H9 (cell line): Measurements from ENCODE around the gene ASXL1. TPM values are rescaled to one million over a fixed set of nuclear protein-coding genes. Genes with fewer than 3 reads are reported as not detected.

ENCODE experiments used
- DNase-seq: peaks from one replicate; pipeline ENCODE4 v3.0.0-alpha.2; 2017
- H2AFZ ChIP-seq: one replicate; pipeline ENCODE4 v1.6.1; 2013; ENCODE audit warnings: mild to moderate bottlenecking, low read length, control low read depth, moderate library complexity
- H2AK5ac ChIP-seq: 2 replicates; pipeline ENCODE4 v1.6.1; 2013; ENCODE audit warnings: low read length, control low read depth, mixed read lengths; ENCODE audit not compliant: insufficient read length
- H2BK120ac ChIP-seq: one replicate; pipeline ENCODE4 v1.6.1; 2013; ENCODE audit warnings: low read depth, mild to moderate bottlenecking, low read length, control low read depth, inconsistent platforms; ENCODE audit not compliant: poor library complexity, severe bottlenecking
- H2BK12ac ChIP-seq: 2 replicates; pipeline ENCODE4 v1.6.1; 2013; ENCODE audit warnings: low read length, control low read depth, mixed read lengths, low read depth; ENCODE audit not compliant: insufficient read length
- H2BK15ac ChIP-seq: 2 replicates; pipeline ENCODE4 v1.6.1; 2013; ENCODE audit warnings: low read depth, low read length, control low read depth
- H2BK20ac ChIP-seq: one replicate; pipeline ENCODE4 v1.6.1; 2013; ENCODE audit warnings: low read depth, mild to moderate bottlenecking, low read length, control low read depth, inconsistent platforms; ENCODE audit not compliant: poor library complexity, severe bottlenecking
- H2BK5ac ChIP-seq: 2 replicates; pipeline ENCODE4 v1.6.1; 2013; ENCODE audit warnings: low read length, control low read depth, mixed read lengths; ENCODE audit not compliant: insufficient read length
- H3K14ac ChIP-seq: 2 replicates; pipeline ENCODE4 v1.6.1; 2013; ENCODE audit warnings: low read length, control low read depth; ENCODE audit not compliant: insufficient read depth
- H3K18ac ChIP-seq: 2 replicates; pipeline ENCODE4 v1.6.1; 2013; ENCODE audit warnings: low read depth, mild to moderate bottlenecking, mixed read lengths, low read length, control low read depth; ENCODE audit not compliant: insufficient read length
- H3K23ac ChIP-seq: 2 replicates; pipeline ENCODE4 v1.6.1; 2013; ENCODE audit warnings: low read length, control low read depth, mixed read lengths, low read depth; ENCODE audit not compliant: insufficient read length
- H3K23me2 ChIP-seq: 2 replicates; pipeline ENCODE4 v1.6.1; 2013; ENCODE audit warnings: low read depth, mild to moderate bottlenecking, mixed read lengths, low read length, control low read depth; ENCODE audit not compliant: insufficient read length, poor library complexity, severe bottlenecking
- H3K27ac ChIP-seq: 2 replicates; pipeline ENCODE4 v1.5.1; 2013; ENCODE audit warnings: low read length, control low read depth, mixed read lengths, low read depth; ENCODE audit not compliant: insufficient read length
- H3K27me3 ChIP-seq: 2 replicates; pipeline ENCODE4 v1.6.1; 2013; ENCODE audit warnings: low read length, control low read depth, inconsistent platforms; ENCODE audit not compliant: insufficient read depth
- H3K4ac ChIP-seq: 2 replicates; pipeline ENCODE4 v1.6.1; 2013; ENCODE audit warnings: low read depth, mild to moderate bottlenecking, control low read depth, inconsistent platforms, low read length, moderate library complexity
- H3K4me1 ChIP-seq: 2 replicates; pipeline ENCODE4 v1.6.1; 2013; ENCODE audit warnings: low read length, control low read depth, inconsistent platforms; ENCODE audit not compliant: insufficient read depth
- H3K4me2 ChIP-seq: 2 replicates; pipeline ENCODE4 v1.6.1; 2013; ENCODE audit warnings: low read length, control low read depth, mixed read lengths; ENCODE audit not compliant: insufficient read length, insufficient read depth
- H3K56ac ChIP-seq: 2 replicates; pipeline ENCODE4 v1.6.1; 2013; ENCODE audit warnings: low read depth, mild to moderate bottlenecking, mixed read lengths, low read length, control low read depth; ENCODE audit not compliant: insufficient read length
- H3K79me1 ChIP-seq: 2 replicates; pipeline ENCODE4 v1.6.1; 2013; ENCODE audit warnings: low read depth, mild to moderate bottlenecking, moderate library complexity, low read length, control low read depth, inconsistent platforms; ENCODE audit not compliant: insufficient read depth, poor library complexity, severe bottlenecking
- H3K79me2 ChIP-seq: 2 replicates; pipeline ENCODE4 v1.6.1; 2013; ENCODE audit warnings: low read length, control low read depth, inconsistent platforms; ENCODE audit not compliant: insufficient read depth
- H3K9ac ChIP-seq: 2 replicates; pipeline ENCODE4 v1.6.1; 2013; ENCODE audit warnings: low read length, control low read depth, mixed read lengths; ENCODE audit not compliant: insufficient read length; ENCODE audit errors: extremely low read depth
- H3K9me3 ChIP-seq: one replicate; pipeline ENCODE4 v1.6.1; 2013; ENCODE audit warnings: low read depth, low read length, inconsistent platforms; ENCODE audit not compliant: control insufficient read depth
- H3T11ph ChIP-seq: one replicate; pipeline ENCODE4 v1.6.1; 2013; ENCODE audit warnings: mild to moderate bottlenecking, low read length, control low read depth, inconsistent platforms
- H4K20me1 ChIP-seq: one replicate; pipeline ENCODE4 v1.6.1; 2013; ENCODE audit not compliant: control insufficient read depth, insufficient read length, insufficient read depth
- H4K5ac ChIP-seq: 2 replicates; pipeline ENCODE4 v1.6.1; 2013; ENCODE audit warnings: low read depth, mild to moderate bottlenecking, mixed read lengths, low read length, control low read depth; ENCODE audit not compliant: insufficient read length
- H4K8ac ChIP-seq: replicated peaks from 2 replicates; pipeline ENCODE4 v1.6.1; 2013; ENCODE audit warnings: low read length, control low read depth, mixed read lengths, low read depth; ENCODE audit not compliant: insufficient read length
- H4K91ac ChIP-seq: 2 replicates; pipeline ENCODE4 v1.6.1; 2013; ENCODE audit warnings: low read depth, mild to moderate bottlenecking, moderate library complexity, mixed read lengths, low read length, control low read depth; ENCODE audit not compliant: insufficient read length
- H3K27ac Mint-ChIP-seq, 3 experiments: 2 replicates in 2 of 3; 3 replicates in 1 of 3; pipeline ENCODE4 v1.8.0; 2020 to 2021; ENCODE audit warnings: mixed read lengths in 3 of 3, mild to moderate bottlenecking in 1 of 3, moderate library complexity in 1 of 3
- H3K27me3 Mint-ChIP-seq: 2 replicates; pipeline ENCODE4 v1.8.0; 2021; ENCODE audit warnings: low read depth, mild to moderate bottlenecking, moderate library complexity, mixed read lengths
- H3K36me3 Mint-ChIP-seq, 3 experiments: 2 replicates in 2 of 3; 3 replicates in 1 of 3; pipeline ENCODE4 v1.8.0; 2020 to 2021; ENCODE audit warnings: low read depth in 3 of 3, mixed read lengths in 3 of 3; ENCODE audit not compliant: insufficient read depth in 1 of 3
- H3K4me1 Mint-ChIP-seq, 2 experiments: 2 replicates each; pipeline ENCODE4 v1.8.0; 2020; ENCODE audit warnings: mixed read lengths in 2 of 2
- H3K4me3 Mint-ChIP-seq, 2 experiments: 2 replicates in 1 of 2; 3 replicates in 1 of 2; pipeline ENCODE4 v1.8.0; 2020 to 2021; ENCODE audit warnings: mild to moderate bottlenecking in 2 of 2, mixed read lengths in 2 of 2, moderate library complexity in 1 of 2
- H3K9me3 Mint-ChIP-seq, 2 experiments: 2 replicates in 1 of 2; 3 replicates in 1 of 2; pipeline ENCODE4 v1.8.0; 2020; ENCODE audit warnings: mild to moderate bottlenecking in 2 of 2, mixed read lengths in 2 of 2, moderate library complexity in 1 of 2
- WGBS: extraction: QIAGEN DNeasy Blood & Tissue Kit; methylation state at CpG from one replicate; pipeline ENCODE4 v1.1.7; 2013; ENCODE audit warnings: missing lambda C conversion rate, low lambda C conversion rate, mixed read lengths; ENCODE audit not compliant: insufficient read length; ENCODE audit errors: extremely low coverage; 5-methylcytosine and 5-hydroxymethylcytosine counted together
- total RNA-seq: library from RNA; stranded (reverse); gene quantifications from 2 replicates; pipeline ENCODE4 v1.2.1, GENCODE V29; 2021
- TF ChIP-seq, protein P1 (sequence below): fragments of 200-600 bp; sonication (generic); conservative IDR thresholded peaks from 3 replicates; pipeline ENCODE4 v1.8.0; 2021; ENCODE audit warnings: antibody characterized with exemption, mild to moderate bottlenecking

ASXL1 gene
- total RNA-seq, 1 experiment from 2014 or later, result 39.5 TPM

DNA sequence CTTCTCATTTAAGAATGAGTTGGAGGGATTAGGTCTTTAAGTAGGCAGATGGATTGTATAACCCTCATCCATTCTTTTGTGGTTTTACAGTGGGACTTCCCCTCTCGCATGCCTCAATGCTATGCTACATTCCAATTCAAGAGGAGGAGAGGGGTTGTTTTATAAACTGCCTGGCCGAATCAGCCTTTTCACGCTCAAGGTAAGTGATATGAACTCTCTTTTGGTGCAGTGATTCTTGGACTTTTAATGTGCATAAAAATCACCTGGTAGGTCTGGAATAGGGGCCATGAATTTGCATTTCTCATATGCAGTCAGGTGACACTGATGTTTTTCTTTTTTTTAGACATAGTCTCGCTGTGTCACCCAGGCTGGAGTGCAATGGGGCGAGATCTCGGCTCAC, 10.8 kb downstream of the ASXL1 start:
- Mint-ChIP-seq H3K36me3 (peaks cover 0 to 10% (median 0%) of the 10 kb centered on the region in 3 experiments; a peak in 1 of 7 replicates), H3K9me3 (no peaks in the 10 kb centered on the region), H3K4me3 (no peak overlapping the region), H3K4me1 (peaks cover 4 to 11% of the 10 kb centered on the region in 2 experiments; a peak in 3 of 4 replicates), H3K27me3 (peaks cover 39% of the 10 kb centered on the region), H3K27ac (no peak overlapping the region)
- Histone ChIP-seq H4K91ac (no peak overlapping the region), H3K56ac (no peak overlapping the region), H3T11ph (no peak overlapping the region), H2BK120ac (no peak overlapping the region), H2BK15ac (no peak overlapping the region), H3K27me3 (peaks cover 4% of the 10 kb centered on the region), H4K20me1 (no peaks in the 10 kb centered on the region), H3K9ac (no peak overlapping the region), H4K8ac (no peak overlapping the region), H3K4ac (no peak overlapping the region), H3K27ac (no peak overlapping the region), H3K14ac (no peak overlapping the region), H2BK20ac (no peak overlapping the region), H3K79me1 (no peaks in the 10 kb centered on the region), H2BK12ac (no peak overlapping the region), H3K4me2 (no peak overlapping the region), H2BK5ac (no peak overlapping the region), H3K18ac (no peak overlapping the region), H3K23me2 (no peaks in the 10 kb centered on the region), H3K9me3 (no peaks in the 10 kb centered on the region), H2AFZ (no peak overlapping the region), H3K4me1 (no peaks in the 10 kb centered on the region), H3K23ac (no peak overlapping the region), H3K79me2 (no peaks in the 10 kb centered on the region), H2AK5ac (no peak overlapping the region), H4K5ac (no peak overlapping the region)
- no CpG with 5 or more reads among the region's 6 CpGs for WGBS
- DNase-seq, result no peak
- TF ChIP-seq, protein P1, sequence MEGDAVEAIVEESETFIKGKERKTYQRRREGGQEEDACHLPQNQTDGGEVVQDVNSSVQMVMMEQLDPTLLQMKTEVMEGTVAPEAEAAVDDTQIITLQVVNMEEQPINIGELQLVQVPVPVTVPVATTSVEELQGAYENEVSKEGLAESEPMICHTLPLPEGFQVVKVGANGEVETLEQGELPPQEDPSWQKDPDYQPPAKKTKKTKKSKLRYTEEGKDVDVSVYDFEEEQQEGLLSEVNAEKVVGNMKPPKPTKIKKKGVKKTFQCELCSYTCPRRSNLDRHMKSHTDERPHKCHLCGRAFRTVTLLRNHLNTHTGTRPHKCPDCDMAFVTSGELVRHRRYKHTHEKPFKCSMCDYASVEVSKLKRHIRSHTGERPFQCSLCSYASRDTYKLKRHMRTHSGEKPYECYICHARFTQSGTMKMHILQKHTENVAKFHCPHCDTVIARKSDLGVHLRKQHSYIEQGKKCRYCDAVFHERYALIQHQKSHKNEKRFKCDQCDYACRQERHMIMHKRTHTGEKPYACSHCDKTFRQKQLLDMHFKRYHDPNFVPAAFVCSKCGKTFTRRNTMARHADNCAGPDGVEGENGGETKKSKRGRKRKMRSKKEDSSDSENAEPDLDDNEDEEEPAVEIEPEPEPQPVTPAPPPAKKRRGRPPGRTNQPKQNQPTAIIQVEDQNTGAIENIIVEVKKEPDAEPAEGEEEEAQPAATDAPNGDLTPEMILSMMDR, result no peak
